Mucosa of descending colon (tissue), 3 donors: ENCODE data around the gene EIF5AL1. TPM values are rescaled to one million over a fixed set of nuclear protein-coding genes. Genes with fewer than 3 reads are reported as not detected.

Source experiments
- ATAC-seq: fragments of 200-7000 bp; cut with Tn5 transposase; one replicate; pipeline ENCODE4 v1.9.1; 2020; ENCODE audit warnings: mild to moderate bottlenecking, moderate library complexity
- DNase-seq, 3 donors: peaks; one replicate each; pipeline ENCODE4 v3.0.0-alpha.2; 2020
- H3K36me3 ChIP-seq: fragments of 200-600 bp; one replicate; pipeline ENCODE4 v1.8.0; 2021; ENCODE audit warnings: low read depth, mild to moderate bottlenecking
- H3K4me1 ChIP-seq: fragments of 200-600 bp; one replicate; pipeline ENCODE4 v1.8.0; 2021; ENCODE audit warnings: low read depth, mild to moderate bottlenecking
- H3K4me3 ChIP-seq: fragments of 200-600 bp; one replicate; pipeline ENCODE4 v1.8.0; 2021; ENCODE audit warnings: mild to moderate bottlenecking
- H3K9me3 ChIP-seq: fragments of 200-600 bp; one replicate; pipeline ENCODE4 v1.8.0; 2021; ENCODE audit warnings: mild to moderate bottlenecking
- CTCF ChIP-seq: fragments of 200-600 bp; IDR thresholded peaks from one replicate; pipeline ENCODE4 v1.8.0; 2022; ENCODE audit warnings: antibody characterized with exemption, mild to moderate bottlenecking
- intact Hi-C, 2 donors: fragments of 100-400 bp; cut with DNase I in 1 of 2; cut with micrococcal nuclease in 1 of 2; formaldehyde crosslinking; loops; one replicate each; pipeline versions ENCODE4 v1.11.0 to v1.11.1; 2022; cut with DNase I, micrococcal nuclease
- total RNA-seq, 3 donors: library from RNA; stranded (reverse); fragmentation: NEBNext Ultra II Directional in 2 of 3; extraction: Animal tissue kit (Norgen Biotek cat#: 25700) in 2 of 3; gene quantifications; one replicate each; pipeline versions ENCODE4 v1.2.1 to v1.2.4, GENCODE V29; 2021 to 2023
- donor health status: DM: no; HTN: no; CAD: no; lungs with moderate emphysema.
- donor health status: DM: no; HTN: no; CAD: no.
- donor health status: DM: no; HTN: yes; CAD: no.

EIF5AL1 gene
- total RNA-seq, 3 donors from 2014 or later = 0.09 to 0.87 (median 0.16) TPM

- intact Hi-C loops = no loop called here
Observed at GRCh38 chr10:79482304-79482703, 30.0 kb upstream of the EIF5AL1 start.

GRCh38 chr10:79482741-79483140 is 29.6 kb upstream of the EIF5AL1 start:
- DNase-seq = no peak
- H3K9me3 ChIP-seq = no peaks in the 10 kb centered on the region
- H3K4me1 ChIP-seq = no peaks in the 10 kb centered on the region
- H3K4me3 ChIP-seq = no peak overlapping the region
- no peaks in the 10 kb centered on the region for H3K36me3 ChIP-seq
- intact Hi-C loops = no loop called here
- ATAC-seq = no peak
- TF ChIP-seq CTCF = no peak

More at GRCh38 chr10:79482304-79482703, 30.0 kb upstream of the EIF5AL1 start:
- no peaks in the 10 kb centered on the region for H3K4me1 ChIP-seq
- no peaks in the 10 kb centered on the region for H3K9me3 ChIP-seq
- DNase-seq = no peak
- no peak for ATAC-seq
- TF ChIP-seq CTCF = no peak
- H3K4me3 ChIP-seq = no peak overlapping the region
- no peaks in the 10 kb centered on the region for H3K36me3 ChIP-seq

- Histone ChIP-seq H3K4me3 (no peak overlapping the region), H3K9me3 (no peaks in the 10 kb centered on the region), H3K4me1 (no peaks in the 10 kb centered on the region), H3K36me3 (no peaks in the 10 kb centered on the region)
- intact Hi-C loops = no loop called here
- TF ChIP-seq CTCF = no peak
- ATAC-seq = no peak
- DNase-seq = no peak
Observed at GRCh38 chr10:79483299-79483698, 29.0 kb upstream of the EIF5AL1 start.

- intact Hi-C loops = no loop called here
- ATAC-seq = peak; percentile 12
- no peaks in the 10 kb centered on the region for H3K4me1 ChIP-seq
- H3K36me3 ChIP-seq = no peaks in the 10 kb centered on the region
- DNase-seq = peak in 2 of 3 donors; percentile 37
- no peaks in the 10 kb centered on the region for H3K9me3 ChIP-seq
- no peak overlapping the region for H3K4me3 ChIP-seq
- TF ChIP-seq CTCF = no peak
Observed at GRCh38 chr10:79483948-79484347, 28.4 kb upstream of the EIF5AL1 start.

- DNase-seq (no peak), ATAC-seq (no peak)
- Histone ChIP-seq H3K9me3 (no peaks in the 10 kb centered on the region), H3K4me1 (no peaks in the 10 kb centered on the region), H3K4me3 (no peak overlapping the region), H3K36me3 (no peaks in the 10 kb centered on the region)
- no peak for TF ChIP-seq CTCF
- intact Hi-C loops = no loop called here
Observed at GRCh38 chr10:79484476-79484875, 27.9 kb upstream of the EIF5AL1 start.
